ENCODE data around the gene HIGD1B. TPM values are rescaled to one million over a fixed set of nuclear protein-coding genes. Genes with fewer than 3 reads are reported as not detected.

The HIGD1B gene
- total RNA-seq, 4 donors from 2014 or later = 0.96 TPM; not detected in 3

DNA sequence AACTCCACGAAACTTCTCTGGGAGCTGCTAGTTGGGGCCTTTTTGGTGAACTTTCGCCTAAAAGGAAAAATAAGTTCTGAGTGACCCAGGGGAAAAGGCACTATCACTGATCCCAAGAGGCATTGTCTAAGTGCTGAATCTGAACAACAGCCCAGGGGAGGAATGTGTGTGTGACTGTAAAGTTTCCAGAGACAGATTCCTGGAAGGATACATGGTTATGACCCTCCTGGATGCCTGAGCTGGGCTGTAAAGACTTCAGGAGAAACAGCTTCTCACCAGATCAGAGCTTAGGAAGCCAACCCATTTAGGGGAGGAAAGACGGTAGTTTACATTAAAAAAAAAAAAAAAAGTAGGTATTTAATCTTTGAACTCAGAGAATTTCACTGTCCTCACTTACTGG lies 20.2 kb downstream of the HIGD1B start:
- H3K27me3 ChIP-seq = no peaks in the 10 kb centered on the region
- H3K4me1 ChIP-seq = peaks cover 0 to 8% (median 2%) of the 10 kb centered on the region in 4 donors
- no peak overlapping the region for H3K4me3 ChIP-seq
- no peaks in the 10 kb centered on the region for H3K9me3 ChIP-seq
- TF ChIP-seq POLR2A (IDR thresholded peaks at IDR 0.05) (no peak), EP300 (IDR thresholded peaks at IDR 0.05; ENCODE audit: low read depth) (peak; percentile 55), POLR2AphosphoS5 (IDR thresholded peaks at IDR 0.05) (peak in 1 of 3 donors; percentile 27)
- TF ChIP-seq, protein P1, sequence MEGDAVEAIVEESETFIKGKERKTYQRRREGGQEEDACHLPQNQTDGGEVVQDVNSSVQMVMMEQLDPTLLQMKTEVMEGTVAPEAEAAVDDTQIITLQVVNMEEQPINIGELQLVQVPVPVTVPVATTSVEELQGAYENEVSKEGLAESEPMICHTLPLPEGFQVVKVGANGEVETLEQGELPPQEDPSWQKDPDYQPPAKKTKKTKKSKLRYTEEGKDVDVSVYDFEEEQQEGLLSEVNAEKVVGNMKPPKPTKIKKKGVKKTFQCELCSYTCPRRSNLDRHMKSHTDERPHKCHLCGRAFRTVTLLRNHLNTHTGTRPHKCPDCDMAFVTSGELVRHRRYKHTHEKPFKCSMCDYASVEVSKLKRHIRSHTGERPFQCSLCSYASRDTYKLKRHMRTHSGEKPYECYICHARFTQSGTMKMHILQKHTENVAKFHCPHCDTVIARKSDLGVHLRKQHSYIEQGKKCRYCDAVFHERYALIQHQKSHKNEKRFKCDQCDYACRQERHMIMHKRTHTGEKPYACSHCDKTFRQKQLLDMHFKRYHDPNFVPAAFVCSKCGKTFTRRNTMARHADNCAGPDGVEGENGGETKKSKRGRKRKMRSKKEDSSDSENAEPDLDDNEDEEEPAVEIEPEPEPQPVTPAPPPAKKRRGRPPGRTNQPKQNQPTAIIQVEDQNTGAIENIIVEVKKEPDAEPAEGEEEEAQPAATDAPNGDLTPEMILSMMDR (IDR thresholded peaks at IDR 0.05) = no peak
- 82 to 88% methylated on average over 3 of the region's 3 CpGs for WGBS, 2 donors (ENCODE audit: low coverage in 1 of 2)
- in situ Hi-C loops (cut with MboI; ENCODE audit: low pct_ligation_motif_present in 1 of 4, low pct_unique_long_range_greater_than_20kb in 1 of 4, low sequenced_read_pairs in 3 of 4) = loop anchor here in 3 of 4 donors (5.0 to 10.0 kb wide), 2 partner anchors 83 to 86 kb away; no protein-coding TSS in a partner anchor
- intact Hi-C loops (cut with DNase I; ENCODE audit: low total_unique reads) = loop anchor here (5.0 kb wide), 1 partner anchor 86 kb away; no protein-coding TSS in a partner anchor
- peak overlapping the region; percentile 43 to 81 (median 72) for H3K27ac ChIP-seq
- no peak for DNase-seq
- H3K36me3 ChIP-seq = peaks cover 0 to 34% (median 8%) of the 10 kb centered on the region in 4 donors

DNA sequence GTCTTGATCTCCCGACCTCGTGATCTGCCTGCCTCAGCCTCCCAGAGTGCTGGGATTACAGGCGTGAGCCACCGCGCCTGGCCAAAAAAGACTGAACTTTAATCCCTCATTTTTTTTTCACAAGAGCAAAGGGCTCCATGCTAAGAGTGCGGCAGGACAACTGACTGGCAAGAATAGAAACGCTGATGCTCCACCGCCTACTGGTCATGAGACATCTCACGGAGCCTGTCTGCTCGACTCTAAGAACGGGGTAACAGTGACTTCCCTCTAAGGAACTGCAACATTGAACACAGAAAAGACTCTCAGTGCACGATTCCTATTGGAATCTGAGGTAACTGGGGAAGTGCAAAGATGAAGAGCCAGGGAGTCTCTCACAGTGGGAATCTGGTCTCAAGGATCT lies 23.9 kb downstream of the HIGD1B start:
- 90 to 95% methylated on average over 7 to 12 of the region's 12 CpGs for WGBS, 2 donors (ENCODE audit: low coverage in 1 of 2)
- TF ChIP-seq, protein P1 (IDR thresholded peaks at IDR 0.05) = no peak
- TF ChIP-seq EP300 (IDR thresholded peaks at IDR 0.05; ENCODE audit: low read depth) (no peak), POLR2AphosphoS5 (IDR thresholded peaks at IDR 0.05) (no peak), POLR2A (IDR thresholded peaks at IDR 0.05) (no peak)
- in situ Hi-C loops (cut with MboI; ENCODE audit: low pct_ligation_motif_present in 1 of 4, low pct_unique_long_range_greater_than_20kb in 1 of 4, low sequenced_read_pairs in 3 of 4) = no loop called here

DNA sequence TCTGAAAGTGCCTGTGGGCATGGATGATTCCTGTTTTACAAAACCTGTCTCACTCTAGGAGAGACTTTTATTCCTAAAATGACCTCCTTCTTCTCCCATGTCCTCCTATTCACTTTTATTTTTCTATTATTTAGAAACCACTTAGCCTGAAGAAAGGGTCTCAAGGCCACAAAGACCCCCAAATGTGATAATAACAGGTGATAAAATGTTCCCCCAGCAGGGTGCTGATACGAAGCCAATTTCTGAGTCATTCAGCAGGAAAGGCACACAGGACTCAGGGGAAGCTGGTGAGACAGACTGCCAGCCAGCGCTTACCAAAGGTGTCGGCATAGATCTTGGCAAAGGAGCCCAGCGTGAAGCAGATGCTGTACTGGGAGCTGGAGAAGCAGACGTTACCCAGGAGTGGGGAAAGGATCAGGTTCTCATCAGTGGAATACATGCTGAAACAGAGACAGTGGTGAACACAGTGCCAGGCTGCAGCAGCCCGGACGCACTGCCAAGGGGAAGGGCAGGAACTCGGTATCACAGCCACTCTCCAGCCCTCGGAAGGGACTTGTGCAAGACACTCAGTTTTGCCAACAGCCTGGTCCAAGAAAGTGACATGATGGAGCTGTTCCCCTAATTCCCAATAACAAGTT lies 24.6 kb downstream of the HIGD1B start:
- DNase-seq = peak; percentile 18
- WGBS, 2 donors (ENCODE audit: low coverage in 1 of 2) = 56 to 72% methylated on average over 4 to 9 of the region's 9 CpGs
- H3K36me3 ChIP-seq = peaks cover 0 to 45% (median 17%) of the 10 kb centered on the region in 4 donors

More for the DNA sequence above, 23.9 kb downstream of the HIGD1B start:
- H3K36me3 ChIP-seq = peaks cover 0 to 41% (median 17%) of the 10 kb centered on the region in 4 donors
- H3K4me3 ChIP-seq = no peak overlapping the region
- peaks cover 0 to 4% (median 0%) of the 10 kb centered on the region in 4 donors for H3K4me1 ChIP-seq
- H3K27me3 ChIP-seq = no peaks in the 10 kb centered on the region
- peak overlapping the region; percentile 55 to 81 (median 72) for H3K27ac ChIP-seq
- DNase-seq = no peak
- H3K9me3 ChIP-seq = no peaks in the 10 kb centered on the region
- intact Hi-C loops (cut with DNase I; ENCODE audit: low total_unique reads) = no loop called here

DNA sequence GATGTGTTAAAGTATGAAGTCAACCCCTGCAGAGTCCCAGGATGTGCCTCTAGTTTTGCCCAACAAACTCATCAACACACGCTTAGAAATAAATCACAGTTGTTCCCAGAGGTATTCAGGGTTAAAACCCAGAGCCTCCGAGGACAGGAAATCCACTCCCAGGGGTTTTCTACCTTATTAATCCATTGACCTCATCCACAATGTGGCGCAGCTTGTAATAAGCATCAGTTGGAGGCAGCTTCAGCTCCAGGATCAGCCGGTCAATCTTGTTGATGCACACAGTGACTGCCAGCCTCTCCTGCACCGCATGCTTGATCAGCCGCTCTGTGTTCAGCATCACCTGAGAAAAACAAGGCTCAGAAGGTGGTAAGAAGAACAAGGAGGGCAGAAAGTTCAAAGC lies 28.1 kb downstream of the HIGD1B start:
- intact Hi-C loops (cut with DNase I; ENCODE audit: low total_unique reads) = no loop called here
- Histone ChIP-seq H3K27me3 (no peaks in the 10 kb centered on the region), H3K4me1 (peaks cover 0 to 4% (median 0%) of the 10 kb centered on the region in 4 donors), H3K4me3 (no peak overlapping the region), H3K36me3 (peaks cover 0 to 63% (median 22%) of the 10 kb centered on the region in 4 donors), H3K27ac (no peak overlapping the region), H3K9me3 (no peaks in the 10 kb centered on the region)
- TF ChIP-seq POLR2A (IDR thresholded peaks at IDR 0.05) (no peak), EP300 (IDR thresholded peaks at IDR 0.05; ENCODE audit: low read depth) (no peak), POLR2AphosphoS5 (IDR thresholded peaks at IDR 0.05) (no peak)
- TF ChIP-seq, protein P1 (IDR thresholded peaks at IDR 0.05) = no peak
- no peak for DNase-seq
- 91 to 100% methylated on average over 4 to 6 of the region's 6 CpGs for WGBS, 2 donors (ENCODE audit: low coverage in 1 of 2)
- in situ Hi-C loops (cut with MboI; ENCODE audit: low pct_ligation_motif_present in 1 of 4, low pct_unique_long_range_greater_than_20kb in 1 of 4, low sequenced_read_pairs in 3 of 4) = no loop called here

More for the DNA sequence above, 24.6 kb downstream of the HIGD1B start:
- Histone ChIP-seq H3K27me3 (no peaks in the 10 kb centered on the region), H3K9me3 (no peaks in the 10 kb centered on the region), H3K4me3 (no peak overlapping the region), H3K27ac (peak overlapping the region; percentile 55 to 81 (median 72)), H3K4me1 (peaks cover 0 to 4% (median 0%) of the 10 kb centered on the region in 4 donors)
- in situ Hi-C loops (cut with MboI; ENCODE audit: low pct_ligation_motif_present in 1 of 4, low pct_unique_long_range_greater_than_20kb in 1 of 4, low sequenced_read_pairs in 3 of 4) = no loop called here
- intact Hi-C loops (cut with DNase I; ENCODE audit: low total_unique reads) = no loop called here
- TF ChIP-seq POLR2A (IDR thresholded peaks at IDR 0.05) (no peak), EP300 (IDR thresholded peaks at IDR 0.05; ENCODE audit: low read depth) (no peak), POLR2AphosphoS5 (IDR thresholded peaks at IDR 0.05) (peak in 2 of 3 donors; percentile 57 to 82)
- TF ChIP-seq, protein P1 (IDR thresholded peaks at IDR 0.05) = no peak
